ENCODE results near the gene NFKB2. TPM values are rescaled to one million over a fixed set of nuclear protein-coding genes. Genes with fewer than 3 reads are reported as not detected.

Gene NFKB2
- total RNA-seq, 2 donors from 2014 or later: 7.3 to 15.6 TPM

- Histone ChIP-seq H3K4me3 (peak within 1 kb of the TSS; percentile 58 to 69), H3K4me1 (peaks cover 0 to 21% of the 10 kb centered on the region in 2 donors), H3K27me3 (no peaks in the 10 kb centered on the region), H3K9me3 (no peaks in the 10 kb centered on the region), H3K36me3 (no peaks in the 10 kb centered on the region), H3K27ac (peak within 1 kb of the TSS; percentile 76 to 82)
- DNase-seq (ENCODE audit: low spot score): no peak
- TF ChIP-seq, protein P1, sequence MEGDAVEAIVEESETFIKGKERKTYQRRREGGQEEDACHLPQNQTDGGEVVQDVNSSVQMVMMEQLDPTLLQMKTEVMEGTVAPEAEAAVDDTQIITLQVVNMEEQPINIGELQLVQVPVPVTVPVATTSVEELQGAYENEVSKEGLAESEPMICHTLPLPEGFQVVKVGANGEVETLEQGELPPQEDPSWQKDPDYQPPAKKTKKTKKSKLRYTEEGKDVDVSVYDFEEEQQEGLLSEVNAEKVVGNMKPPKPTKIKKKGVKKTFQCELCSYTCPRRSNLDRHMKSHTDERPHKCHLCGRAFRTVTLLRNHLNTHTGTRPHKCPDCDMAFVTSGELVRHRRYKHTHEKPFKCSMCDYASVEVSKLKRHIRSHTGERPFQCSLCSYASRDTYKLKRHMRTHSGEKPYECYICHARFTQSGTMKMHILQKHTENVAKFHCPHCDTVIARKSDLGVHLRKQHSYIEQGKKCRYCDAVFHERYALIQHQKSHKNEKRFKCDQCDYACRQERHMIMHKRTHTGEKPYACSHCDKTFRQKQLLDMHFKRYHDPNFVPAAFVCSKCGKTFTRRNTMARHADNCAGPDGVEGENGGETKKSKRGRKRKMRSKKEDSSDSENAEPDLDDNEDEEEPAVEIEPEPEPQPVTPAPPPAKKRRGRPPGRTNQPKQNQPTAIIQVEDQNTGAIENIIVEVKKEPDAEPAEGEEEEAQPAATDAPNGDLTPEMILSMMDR (IDR thresholded peaks at IDR 0.05): no peak
Measured at GRCh38 chr10:102451105-102451969, 55.8 kb downstream of the NFKB2 start, which contains the start of gene C10orf95. Gene C10orf95 (minus strand): TSS chr10:102451543. CDS start chr10:102451093, 450 bp downstream.

MicroRNAs encoded within 50 kb of the gene (microRNA counts, 767-probe panel; counts per million panel counts)
- microRNA hsa-miR-146b-3p (0 counts per million in 2 donors), microRNA hsa-miR-146b-5p (0 to 845 counts per million in 2 donors)

Small RNAs within 50 kb of the gene (microRNA-seq; reads per million reads assigned to microRNA genes)
- 1,128 to 4,920 reads per million in 2 donors for gene MIR146B (ENCODE audit: borderline number of aligned reads in 2 of 2, borderline replicate concordance in 1 of 2)

Other genes with a start within 250 kb of the NFKB2 start
- gene NOLC1, start 243.3 kb upstream of the NFKB2 start, total RNA-seq: 10 to 100 TPM; 42.2 to 47.8 TPM
- under 1 TPM in 1 of 2 donors, not detected in 1; 0.39 TPM for gene ELOVL3, start 169.4 kb upstream of the NFKB2 start, total RNA-seq
- under 1 TPM; 0.28 to 0.96 TPM for gene PITX3, start 154.2 kb upstream of the NFKB2 start, total RNA-seq
- gene GBF1, start 150.2 kb upstream of the NFKB2 start, total RNA-seq: 10 to 100 TPM; 38.5 to 38.9 TPM
- 1 to 10 TPM; 2.2 to 9.7 TPM for gene PSD, start 23.1 kb downstream of the NFKB2 start, total RNA-seq
- gene FBXL15, start 25.1 kb downstream of the NFKB2 start, total RNA-seq: 10 to 100 TPM; 16.6 to 21.3 TPM
- gene CUEDC2, start 36.9 kb downstream of the NFKB2 start, total RNA-seq: 10 to 100 TPM; 79.1 to 87.1 TPM
- not detected for gene C10orf95, start 55.8 kb downstream of the NFKB2 start, total RNA-seq
- gene ACTR1A, start 107.0 kb downstream of the NFKB2 start, total RNA-seq: 100 to 1,000 TPM; 107 to 124 TPM
- gene SUFU, start 108.3 kb downstream of the NFKB2 start, total RNA-seq: 1 to 10 TPM; 4.9 to 6.4 TPM
- 100 to 1,000 TPM; 106 to 125 TPM for gene TRIM8, start 248.8 kb downstream of the NFKB2 start, total RNA-seq